Hematopoietic multipotent progenitor cell (in vitro differentiated cells): ENCODE measurements around the gene LIN28B. TPM values are rescaled to one million over a fixed set of nuclear protein-coding genes. Genes with fewer than 3 reads are reported as not detected.

Experiments used
- DNase-seq, 3 donors: peaks; one replicate each; pipeline ENCODE4 v3.0.0-alpha.2; 2011 to 2015; ENCODE audit warnings: low read depth in 2 of 3, low spot score in 2 of 3
- small RNA-seq: library from RNA; depleted of rRNA; stranded (forward); fragments of <200 nt; gene quantifications from one replicate; pipeline ENCODE3, GENCODE V24; 2012
- total RNA-seq: library from RNA; depleted of rRNA; stranded (reverse); fragments of >200 nt; gene quantifications from one replicate; pipeline ENCODE4 v1.2.3, GENCODE V29; 2012

LIN28B gene
- total RNA-seq, 1 donor, result not detected

DNA sequence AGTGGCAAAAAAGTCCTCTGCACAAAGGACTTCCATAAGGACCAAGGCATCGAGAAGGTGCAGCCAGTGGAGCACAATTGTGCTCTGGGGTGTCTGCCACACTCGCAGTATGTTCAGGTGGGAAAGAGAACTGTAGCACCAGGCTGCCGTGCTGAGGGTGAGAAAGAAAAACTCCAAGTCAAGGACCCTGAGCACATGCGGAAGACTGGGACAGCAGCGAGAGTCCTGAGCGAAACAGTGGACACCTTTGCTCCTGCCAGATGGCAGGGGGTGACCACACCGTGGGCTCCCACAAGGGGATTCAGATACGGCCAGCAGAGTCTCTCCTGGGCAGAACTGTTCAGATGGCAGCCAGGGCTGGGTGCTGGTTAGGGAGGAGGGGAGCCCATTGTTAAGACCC lies 149.4 kb downstream of the LIN28B start:
- DNase-seq, result no peak

DNA sequence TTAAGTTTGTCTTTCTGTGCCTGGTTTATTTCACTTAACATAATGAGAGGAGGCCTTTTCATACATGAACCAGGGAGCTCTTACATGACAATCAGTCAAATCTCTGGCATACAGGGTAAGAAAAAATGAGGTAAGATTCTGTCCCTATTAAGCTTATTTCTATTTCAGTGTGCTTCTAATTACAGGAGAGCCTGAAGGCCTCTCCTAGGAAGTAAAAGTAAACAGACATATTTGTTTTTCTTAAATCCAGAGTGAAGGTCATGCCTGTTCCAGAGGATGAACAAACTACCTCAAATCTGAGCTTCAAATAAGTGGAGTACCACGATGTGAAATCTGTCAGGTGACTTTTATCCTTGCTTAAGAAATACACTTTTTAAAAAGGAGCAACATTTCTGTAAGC lies 150.3 kb downstream of the LIN28B start:
- DNase-seq, result no peak

DNA sequence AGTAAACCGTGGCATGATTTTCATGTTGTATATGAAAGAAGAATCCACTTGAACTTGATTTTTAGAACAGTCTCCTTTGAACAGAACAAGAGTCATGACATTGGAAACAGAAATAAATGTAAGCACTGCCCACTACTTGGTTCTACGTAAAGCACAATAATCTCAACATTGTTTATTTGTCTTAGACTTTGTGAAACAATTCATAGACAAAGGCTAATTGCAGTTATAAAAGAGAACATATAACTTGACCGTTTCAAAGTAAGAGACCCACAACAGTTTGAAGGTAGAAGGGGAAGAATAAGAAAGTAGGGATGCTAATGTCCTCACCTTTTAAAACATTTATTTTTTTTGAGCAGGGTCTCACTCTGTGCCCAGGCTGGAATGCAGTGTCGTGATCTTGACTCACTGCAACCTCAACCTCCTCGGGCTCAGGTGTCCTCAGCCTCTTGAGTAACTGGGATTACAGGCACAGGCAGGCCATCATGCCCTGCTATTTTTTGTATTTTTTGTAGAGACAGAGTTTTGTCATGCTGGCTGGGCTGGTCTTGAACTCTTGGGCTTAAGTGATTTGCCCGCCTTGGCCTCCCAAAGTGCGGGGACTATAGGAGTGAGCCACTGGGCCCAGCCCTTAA lies 151.8 kb downstream of the LIN28B start:
- DNase-seq, result no peak

DNA sequence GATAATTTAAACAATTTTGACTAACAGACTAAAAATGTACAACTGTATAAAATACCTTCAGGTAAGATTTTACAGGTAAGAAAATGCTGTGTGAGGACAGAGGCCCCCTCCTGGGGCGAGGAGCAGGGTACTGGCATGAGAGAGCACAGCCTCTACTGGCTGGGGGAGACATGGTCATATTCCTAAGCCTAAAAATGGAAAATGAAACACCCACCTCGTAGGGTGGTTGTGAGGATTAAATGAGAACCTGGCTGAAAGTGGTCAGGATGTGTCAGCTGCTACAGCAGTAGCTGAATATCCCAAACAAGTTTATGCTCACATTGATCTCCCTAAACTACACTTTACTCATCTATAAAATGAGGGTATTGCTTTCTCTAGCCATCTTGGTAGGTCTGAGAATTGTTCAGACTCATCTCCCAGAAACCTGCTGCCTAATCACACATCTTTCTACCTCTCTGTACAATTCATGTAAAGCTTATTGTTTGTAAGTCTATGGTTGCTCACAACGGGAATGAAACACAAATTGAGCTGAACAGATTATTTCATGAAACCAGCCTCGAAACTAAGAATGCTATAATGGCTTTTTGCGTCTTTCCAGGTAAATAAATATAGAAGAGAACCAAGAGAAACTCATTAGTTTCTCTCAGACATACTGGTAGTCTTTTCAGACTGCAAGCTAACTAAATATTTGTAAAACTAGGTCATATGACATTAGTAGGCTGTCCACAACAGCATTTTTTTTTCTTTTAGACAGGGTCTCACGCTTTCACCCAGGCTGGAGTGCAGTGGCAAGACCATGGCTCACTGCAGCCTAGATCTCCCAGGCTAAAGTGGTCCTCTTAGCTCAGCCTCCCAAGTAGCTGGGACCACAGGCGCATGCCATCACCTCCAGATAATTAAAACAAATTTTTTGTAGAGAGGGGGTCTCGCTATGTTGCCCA lies 153.3 kb downstream of the LIN28B start:
- DNase-seq, result no peak

DNA sequence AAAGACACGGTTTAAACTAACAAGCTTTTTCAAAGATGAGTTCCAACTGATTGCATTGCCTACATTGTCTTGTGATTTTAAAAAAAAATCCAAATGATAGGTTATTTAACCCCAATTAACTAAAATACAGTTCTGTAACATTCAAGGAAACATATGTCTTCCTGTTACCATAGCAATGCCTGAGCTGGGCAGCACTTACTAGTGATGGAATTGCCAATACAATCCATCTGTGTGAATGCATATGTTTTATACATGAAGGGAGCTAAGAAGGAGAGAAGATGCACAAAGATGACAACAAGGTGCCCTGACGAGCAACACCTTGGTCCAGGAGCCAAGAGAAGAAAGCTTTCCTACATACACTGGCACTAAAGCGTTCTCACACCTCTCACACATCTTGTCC lies 154.2 kb downstream of the LIN28B start:
- no peak for DNase-seq

DNA sequence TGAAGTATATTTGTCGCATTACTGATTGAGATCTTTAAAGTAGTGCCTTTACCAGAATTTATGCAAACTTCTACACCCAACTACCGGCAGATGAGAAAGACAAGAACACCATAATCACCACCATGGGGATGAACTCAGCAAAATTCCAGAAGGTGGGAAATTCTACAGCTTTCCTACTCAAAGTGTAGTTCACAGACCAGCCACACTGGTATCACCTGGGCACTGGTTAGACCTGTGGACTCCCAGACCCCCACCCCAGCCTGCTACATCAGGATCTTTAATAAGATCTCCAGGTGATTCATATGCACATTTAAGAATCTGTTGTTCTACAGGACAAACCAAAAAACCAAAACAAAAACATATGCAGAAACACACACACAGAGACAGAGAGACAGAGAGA lies 155.0 kb downstream of the LIN28B start:
- DNase-seq, result no peak

DNA sequence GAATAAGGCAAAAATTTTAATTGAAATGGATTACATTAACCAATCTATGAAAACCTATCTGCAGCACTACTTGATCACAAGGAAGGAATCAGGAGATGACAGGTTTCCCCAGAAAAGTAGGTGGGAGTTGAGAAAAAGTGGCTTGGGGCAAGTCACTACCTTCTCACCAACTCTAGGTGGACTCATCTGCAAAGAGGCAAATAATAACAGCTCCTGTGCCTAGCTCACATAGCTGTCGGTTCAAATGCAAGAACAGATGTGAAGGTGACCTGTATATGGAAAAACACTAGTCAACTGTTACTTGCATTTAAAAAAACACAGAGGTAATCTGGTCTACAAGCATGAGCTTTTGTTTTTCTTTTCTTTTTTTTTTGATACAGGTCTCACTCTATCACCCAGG lies 155.7 kb downstream of the LIN28B start:
- DNase-seq, result no peak

DNA sequence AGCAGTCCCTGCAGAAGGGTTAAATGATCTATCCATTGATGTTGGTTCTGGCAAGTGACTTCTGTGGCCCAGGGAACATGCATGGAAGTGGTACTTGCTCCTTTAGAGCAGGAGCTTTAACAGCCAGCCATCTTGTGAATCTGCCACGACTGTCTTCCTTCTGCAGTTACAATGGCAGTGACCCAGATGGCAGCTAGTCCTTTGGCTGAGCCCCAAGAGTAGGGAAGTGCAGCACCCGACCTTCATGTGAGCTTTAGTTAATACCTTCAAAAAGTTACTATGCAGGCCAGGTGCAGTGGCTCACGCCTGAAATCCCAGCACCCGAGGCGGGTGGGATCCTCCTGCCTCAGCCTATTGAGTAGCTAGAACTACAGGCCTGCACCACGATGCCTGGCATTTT lies 156.5 kb downstream of the LIN28B start:
- no peak for DNase-seq

DNA sequence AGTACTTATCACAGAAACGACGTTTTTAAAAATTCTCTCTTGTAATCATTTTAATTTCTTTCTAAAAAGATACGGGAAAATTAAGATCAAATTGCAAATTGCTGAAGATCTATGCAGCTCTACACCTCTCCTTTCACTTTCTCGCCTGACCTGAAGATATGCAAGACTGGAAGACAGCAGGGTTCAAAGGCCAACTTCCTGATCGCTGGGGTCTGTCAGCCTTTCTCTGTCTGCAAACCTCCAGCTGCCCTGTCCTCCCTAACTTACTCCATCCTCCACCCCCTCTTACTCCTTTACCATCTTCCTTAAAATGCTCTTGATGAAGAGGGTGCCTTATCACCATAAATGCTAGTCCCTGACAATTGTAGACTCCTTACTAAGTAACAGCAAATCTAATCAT lies 159.2 kb downstream of the LIN28B start:
- DNase-seq, result no peak

DNA sequence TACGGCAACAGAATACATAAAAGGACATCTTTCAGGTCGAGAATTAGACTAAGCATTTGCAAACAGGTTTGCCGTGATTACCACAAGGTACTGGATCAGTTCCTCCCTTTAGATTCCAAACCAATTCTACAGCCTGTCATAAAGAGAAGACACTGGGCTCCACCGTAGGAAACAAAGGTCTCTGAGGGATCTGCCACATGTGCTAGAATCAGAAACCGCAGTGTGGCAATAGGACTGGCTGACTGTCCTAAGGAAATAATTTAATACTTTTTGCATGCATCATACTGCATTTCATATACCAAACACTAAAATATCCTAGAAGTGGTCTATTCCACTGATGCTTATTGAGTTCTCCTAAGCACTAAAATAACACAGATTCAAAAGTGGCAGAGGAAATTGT lies 163.7 kb downstream of the LIN28B start:
- DNase-seq, result no peak

DNA sequence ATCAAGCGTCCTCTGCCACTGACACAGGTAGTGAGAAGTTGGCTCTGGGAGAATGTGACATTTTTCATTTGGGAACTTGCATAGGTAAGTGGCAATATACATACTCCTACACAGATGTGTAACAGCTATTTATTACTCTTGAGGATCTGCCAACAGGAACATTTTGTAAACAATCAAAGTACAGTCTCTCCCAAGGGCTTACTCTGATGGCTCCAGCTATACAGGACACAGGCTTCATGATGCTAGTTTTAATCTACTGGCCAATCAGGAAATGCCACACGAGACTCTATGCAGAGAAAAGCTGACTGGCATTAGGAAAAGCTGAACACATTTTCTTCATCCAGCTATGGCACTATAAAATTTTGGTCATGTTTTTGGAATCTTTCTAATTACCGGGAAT lies 165.1 kb downstream of the LIN28B start:
- DNase-seq, result no peak

DNA sequence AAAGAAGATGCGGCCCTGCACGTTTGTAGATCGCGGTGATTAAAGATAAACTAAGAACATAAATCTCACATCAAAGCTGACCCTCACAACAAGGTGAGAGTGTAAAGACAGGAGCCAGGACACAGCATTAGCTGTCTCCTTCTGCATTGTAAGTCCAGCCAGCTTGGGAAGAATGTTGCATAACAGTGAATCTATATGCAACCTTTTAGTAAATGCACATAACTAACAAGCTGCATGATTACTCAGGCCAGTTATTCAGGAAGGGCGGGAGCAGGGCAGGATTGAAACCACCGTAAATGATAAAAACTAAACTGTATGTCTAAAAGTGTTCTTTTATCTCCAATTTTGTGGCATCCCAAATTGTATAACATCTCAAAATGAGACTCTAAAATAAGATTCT lies 165.8 kb downstream of the LIN28B start:
- DNase-seq, result no peak

Small RNAs within 50 kb of the gene (small RNA-seq; reads per million reads assigned to genes)
- not detected for gene RNU6-1106P

Other genes starting within 250 kb of the LIN28B start
- gene HACE1, start 97.2 kb upstream of the LIN28B start, total RNA-seq, result 18.0 TPM
- not detected for gene POPDC3, start 222.9 kb downstream of the LIN28B start, total RNA-seq